Neural cell (in vitro differentiated cells): ENCODE results near the gene GPANK1. TPM values are rescaled to one million over a fixed set of nuclear protein-coding genes. Genes with fewer than 3 reads are reported as not detected.

Experiments used
- H2AFZ ChIP-seq: fragments of 200-600, 300-800 bp; sonication (generic), shearing (Covaris generic); 2 replicates; pipeline ENCODE4 v1.6.0; 2014; ENCODE audit warnings: low read depth, mild to moderate bottlenecking, antibody characterized with exemption, low read length, moderate library complexity
- H3F3A ChIP-seq: fragments of 200-600 bp; shearing (Covaris generic); 2 replicates; pipeline ENCODE4 v1.6.1; 2016; ENCODE audit warnings: mild to moderate bottlenecking, moderate library complexity, mixed read lengths, antibody characterized with exemption, low read length; ENCODE audit not compliant: insufficient read depth, poor library complexity, severe bottlenecking
- H3K27ac ChIP-seq: fragments of 200-600, 300-800 bp; sonication (generic), shearing (Covaris generic); 2 replicates; pipeline ENCODE4 v1.5.1; 2014; ENCODE audit warnings: mild to moderate bottlenecking, low read length, moderate library complexity
- H3K27me3 ChIP-seq: fragments of 300-800, 200-600 bp; sonication (generic), shearing (Covaris generic); 2 replicates; pipeline ENCODE4 v1.6.0; 2014; ENCODE audit warnings: mild to moderate bottlenecking, low read depth, low read length, moderate library complexity; ENCODE audit not compliant: insufficient read depth
- H3K36me3 ChIP-seq: fragments of 300-800, 200-600 bp; sonication (generic), shearing (Covaris generic); 2 replicates; pipeline ENCODE4 v1.5.1; 2014; ENCODE audit warnings: mild to moderate bottlenecking, antibody characterized with exemption, low read length, moderate library complexity; ENCODE audit not compliant: insufficient read depth
- H3K4me2 ChIP-seq: fragments of 300-800, 200-600 bp; sonication (generic), shearing (Covaris generic); 2 replicates; pipeline ENCODE4 v1.6.0; 2014; ENCODE audit warnings: mild to moderate bottlenecking, low read length
- H3K4me3 ChIP-seq: fragments of 300-800, 200-600 bp; sonication (generic), shearing (Covaris generic); 2 replicates; pipeline ENCODE4 v1.5.1; 2014; ENCODE audit warnings: mild to moderate bottlenecking, low read length, moderate library complexity
- H3K79me2 ChIP-seq: fragments of 200-600 bp; shearing (Covaris generic); replicated peaks from 2 replicates; pipeline ENCODE4 v1.6.0; 2014; ENCODE audit warnings: mild to moderate bottlenecking, low read length, moderate library complexity; ENCODE audit not compliant: insufficient read depth
- H3K9ac ChIP-seq: fragments of 300-800, 200-600 bp; sonication (generic), shearing (Covaris generic); 2 replicates; pipeline ENCODE4 v1.6.1; 2016; ENCODE audit warnings: mild to moderate bottlenecking, low read length, mixed read lengths
- H3K9me2 ChIP-seq: fragments of 200-600 bp; shearing (Covaris generic); 2 replicates; pipeline ENCODE4 v1.6.1; 2016; ENCODE audit warnings: mild to moderate bottlenecking, low read length, mixed read lengths; ENCODE audit not compliant: insufficient read depth
- H3K9me3 ChIP-seq: fragments of 200-600, 300-800 bp; sonication (generic), shearing (Covaris generic); 2 replicates; pipeline ENCODE4 v1.6.1; 2016; ENCODE audit warnings: mild to moderate bottlenecking, mixed run types, low read length, moderate library complexity, mixed read lengths
- H4K20me1 ChIP-seq: fragments of 200-600 bp; shearing (Covaris generic); 2 replicates; pipeline ENCODE4 v1.6.1; 2016; ENCODE audit warnings: mild to moderate bottlenecking, mixed run types; ENCODE audit not compliant: insufficient read depth
- EP300 ChIP-seq: fragments of 450-650 bp; conservative IDR thresholded peaks from 2 replicates; pipeline ENCODE4 v1.6.1; 2014; ENCODE audit warnings: antibody characterized with exemption, mild to moderate bottlenecking, moderate library complexity; ENCODE audit not compliant: poor library complexity, severe bottlenecking
- EZH2 ChIP-seq: fragments of 200-600, 300-800 bp; shearing (Covaris generic), sonication (generic); IDR thresholded peaks from 2 replicates; pipeline ENCODE4 v1.6.1; 2014; ENCODE audit warnings: antibody characterized with exemption, low read length, borderline replicate concordance, mild to moderate bottlenecking; ENCODE audit not compliant: insufficient read depth, poor library complexity, severe bottlenecking
- MXI1 ChIP-seq: fragments of 450-650 bp; conservative IDR thresholded peaks from 2 replicates; pipeline ENCODE4 v1.6.1; 2014; ENCODE audit warnings: antibody characterized with exemption, mild to moderate bottlenecking; ENCODE audit not compliant: poor library complexity, severe bottlenecking
- POLR2AphosphoS5 ChIP-seq: IDR thresholded peaks from 2 replicates; pipeline ENCODE4 v1.6.1; 2012
- RAD21 ChIP-seq: fragments of 450-650 bp; conservative IDR thresholded peaks from 2 replicates; pipeline ENCODE4 v1.6.1; 2014; ENCODE audit warnings: antibody characterized with exemption, mild to moderate bottlenecking, moderate library complexity
- SMC3 ChIP-seq: fragments of 450-650 bp; conservative IDR thresholded peaks from 2 replicates; pipeline ENCODE4 v1.6.1; 2014; ENCODE audit warnings: antibody characterized with exemption, mild to moderate bottlenecking, moderate library complexity; ENCODE audit not compliant: poor library complexity
- TAF1 ChIP-seq: IDR thresholded peaks from 2 replicates; pipeline ENCODE4 v1.6.1; 2012; ENCODE audit warnings: low read depth
- polyA plus RNA-seq: library from polyadenylated mRNA; depleted of rRNA; stranded (reverse); fragments of >200 nt; gene quantifications from 2 replicates; pipeline ENCODE4 v1.2.3, GENCODE V29; 2014
- TF ChIP-seq, protein P1 (sequence below): IDR thresholded peaks from 2 replicates; pipeline ENCODE4 v1.6.1; 2012; ENCODE audit warnings: borderline replicate concordance
- TF ChIP-seq, protein P2 (sequence below): fragments of 450-650 bp; IDR thresholded peaks from 2 replicates; pipeline ENCODE4 v1.5.1; 2014; ENCODE audit warnings: antibody characterized with exemption, mild to moderate bottlenecking, moderate library complexity; ENCODE audit not compliant: poor library complexity, severe bottlenecking

The GPANK1 gene
- polyA plus RNA-seq, 1 donor from 2014 or later: 18.4 TPM

DNA sequence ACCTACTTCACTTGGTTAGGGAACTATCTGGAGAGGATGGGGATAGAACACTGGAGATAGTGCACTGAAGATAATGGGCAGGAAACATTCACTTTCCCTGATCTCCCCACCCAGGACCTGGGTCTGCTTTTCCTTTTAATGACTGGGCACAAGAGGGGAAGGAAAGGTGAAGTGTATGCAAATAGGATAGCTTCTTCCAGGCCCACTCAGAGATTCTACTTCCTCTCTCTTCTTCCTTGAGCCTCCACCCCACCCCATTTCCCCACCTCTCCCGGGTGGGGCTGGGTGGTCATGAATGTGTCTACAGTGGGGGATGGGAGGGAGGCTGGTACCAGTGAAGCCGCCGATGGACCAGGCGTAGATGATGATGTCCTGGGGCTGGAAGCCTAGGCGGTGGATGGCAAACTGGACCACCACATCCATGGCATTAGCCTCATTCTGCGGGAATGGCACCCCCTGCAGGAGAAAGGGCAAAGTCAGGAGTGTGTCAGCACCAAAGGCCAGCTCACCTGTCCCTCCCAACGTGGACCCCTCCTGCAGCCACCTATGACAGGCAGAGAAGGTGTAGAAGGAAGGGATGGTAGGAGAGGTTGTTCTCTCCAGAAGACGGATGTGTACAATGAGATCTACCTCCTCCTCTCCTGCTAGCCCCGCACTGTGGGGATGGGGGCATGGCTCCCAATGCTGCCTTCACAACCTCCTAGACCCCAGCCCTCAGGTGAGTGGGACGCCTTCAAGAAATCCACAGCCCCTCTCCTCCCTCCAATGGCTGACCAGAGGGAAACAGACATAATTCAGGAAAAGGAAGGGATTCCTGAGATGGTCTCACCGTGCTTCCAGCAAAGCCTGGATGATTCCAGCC, 24.7 kb upstream of the GPANK1 start (continued):
- TF ChIP-seq, protein P1, sequence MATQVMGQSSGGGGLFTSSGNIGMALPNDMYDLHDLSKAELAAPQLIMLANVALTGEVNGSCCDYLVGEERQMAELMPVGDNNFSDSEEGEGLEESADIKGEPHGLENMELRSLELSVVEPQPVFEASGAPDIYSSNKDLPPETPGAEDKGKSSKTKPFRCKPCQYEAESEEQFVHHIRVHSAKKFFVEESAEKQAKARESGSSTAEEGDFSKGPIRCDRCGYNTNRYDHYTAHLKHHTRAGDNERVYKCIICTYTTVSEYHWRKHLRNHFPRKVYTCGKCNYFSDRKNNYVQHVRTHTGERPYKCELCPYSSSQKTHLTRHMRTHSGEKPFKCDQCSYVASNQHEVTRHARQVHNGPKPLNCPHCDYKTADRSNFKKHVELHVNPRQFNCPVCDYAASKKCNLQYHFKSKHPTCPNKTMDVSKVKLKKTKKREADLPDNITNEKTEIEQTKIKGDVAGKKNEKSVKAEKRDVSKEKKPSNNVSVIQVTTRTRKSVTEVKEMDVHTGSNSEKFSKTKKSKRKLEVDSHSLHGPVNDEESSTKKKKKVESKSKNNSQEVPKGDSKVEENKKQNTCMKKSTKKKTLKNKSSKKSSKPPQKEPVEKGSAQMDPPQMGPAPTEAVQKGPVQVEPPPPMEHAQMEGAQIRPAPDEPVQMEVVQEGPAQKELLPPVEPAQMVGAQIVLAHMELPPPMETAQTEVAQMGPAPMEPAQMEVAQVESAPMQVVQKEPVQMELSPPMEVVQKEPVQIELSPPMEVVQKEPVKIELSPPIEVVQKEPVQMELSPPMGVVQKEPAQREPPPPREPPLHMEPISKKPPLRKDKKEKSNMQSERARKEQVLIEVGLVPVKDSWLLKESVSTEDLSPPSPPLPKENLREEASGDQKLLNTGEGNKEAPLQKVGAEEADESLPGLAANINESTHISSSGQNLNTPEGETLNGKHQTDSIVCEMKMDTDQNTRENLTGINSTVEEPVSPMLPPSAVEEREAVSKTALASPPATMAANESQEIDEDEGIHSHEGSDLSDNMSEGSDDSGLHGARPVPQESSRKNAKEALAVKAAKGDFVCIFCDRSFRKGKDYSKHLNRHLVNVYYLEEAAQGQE: no peak
- no peak for TF ChIP-seq POLR2AphosphoS5
- no peak for TF ChIP-seq RAD21

DNA sequence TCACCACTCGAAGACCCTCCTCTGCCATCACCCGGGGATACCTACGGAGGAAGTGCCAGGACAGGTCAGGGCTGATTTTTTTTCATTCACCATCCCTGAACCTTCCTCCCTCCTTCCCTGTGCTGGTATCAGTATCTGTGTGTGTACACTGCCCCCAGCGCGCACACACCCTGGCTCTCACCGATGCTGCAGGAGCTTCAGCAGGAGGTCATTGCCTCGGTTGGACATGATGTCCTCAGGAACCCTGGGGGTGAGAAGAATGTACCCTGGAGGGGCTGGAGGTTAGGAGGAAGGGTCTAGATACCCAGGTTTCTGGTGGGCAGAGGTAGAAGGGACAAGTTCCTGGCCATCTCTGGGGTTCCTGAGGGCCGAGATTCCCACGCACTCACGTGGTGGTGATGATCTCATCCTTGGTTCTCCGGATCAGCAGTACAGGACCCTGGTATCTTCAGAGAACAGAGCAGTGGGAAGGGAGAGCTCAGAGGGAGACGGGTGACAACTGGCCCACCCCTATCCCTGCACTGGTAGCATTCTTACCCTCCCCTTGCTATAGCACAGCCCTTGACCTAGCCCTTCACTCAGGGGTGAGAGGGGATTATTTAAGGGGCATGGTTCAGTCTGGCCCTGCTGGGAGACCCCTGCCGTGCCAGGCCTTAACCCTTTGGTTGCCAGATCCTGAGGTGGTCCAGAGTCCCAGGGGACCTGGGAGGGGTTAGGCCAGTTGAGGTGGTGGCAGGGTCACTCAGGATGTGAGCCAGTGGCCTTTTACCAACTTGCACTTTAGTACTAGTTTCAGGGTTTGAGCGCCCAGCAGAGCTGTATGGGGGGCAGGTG, 23.3 kb upstream of the GPANK1 start:
- Histone ChIP-seq H3K4me3 (no peak overlapping the region), H3K4me2 (no peak overlapping the region), H3K9ac (no peak overlapping the region), H3K9me2 (no peaks in the 10 kb centered on the region), H3K9me3 (no peaks in the 10 kb centered on the region), H3K36me3 (peaks cover 4% of the 10 kb centered on the region), H3K27ac (no peak overlapping the region), H3K27me3 (no peaks in the 10 kb centered on the region), H3F3A (no peaks in the 10 kb centered on the region), H2AFZ (no peak overlapping the region), H4K20me1 (no peaks in the 10 kb centered on the region), H3K79me2 (no peaks in the 10 kb centered on the region)
- no peak for TF ChIP-seq RAD21
- TF ChIP-seq, protein P1: no peak
- TF ChIP-seq MXI1: no peak
- no peak for TF ChIP-seq TAF1
- no peak for TF ChIP-seq POLR2AphosphoS5
- TF ChIP-seq SMC3: no peak
- TF ChIP-seq EP300: no peak
- TF ChIP-seq, protein P2, sequence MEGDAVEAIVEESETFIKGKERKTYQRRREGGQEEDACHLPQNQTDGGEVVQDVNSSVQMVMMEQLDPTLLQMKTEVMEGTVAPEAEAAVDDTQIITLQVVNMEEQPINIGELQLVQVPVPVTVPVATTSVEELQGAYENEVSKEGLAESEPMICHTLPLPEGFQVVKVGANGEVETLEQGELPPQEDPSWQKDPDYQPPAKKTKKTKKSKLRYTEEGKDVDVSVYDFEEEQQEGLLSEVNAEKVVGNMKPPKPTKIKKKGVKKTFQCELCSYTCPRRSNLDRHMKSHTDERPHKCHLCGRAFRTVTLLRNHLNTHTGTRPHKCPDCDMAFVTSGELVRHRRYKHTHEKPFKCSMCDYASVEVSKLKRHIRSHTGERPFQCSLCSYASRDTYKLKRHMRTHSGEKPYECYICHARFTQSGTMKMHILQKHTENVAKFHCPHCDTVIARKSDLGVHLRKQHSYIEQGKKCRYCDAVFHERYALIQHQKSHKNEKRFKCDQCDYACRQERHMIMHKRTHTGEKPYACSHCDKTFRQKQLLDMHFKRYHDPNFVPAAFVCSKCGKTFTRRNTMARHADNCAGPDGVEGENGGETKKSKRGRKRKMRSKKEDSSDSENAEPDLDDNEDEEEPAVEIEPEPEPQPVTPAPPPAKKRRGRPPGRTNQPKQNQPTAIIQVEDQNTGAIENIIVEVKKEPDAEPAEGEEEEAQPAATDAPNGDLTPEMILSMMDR: no peak
- no peak for TF ChIP-seq EZH2
